GM18870 (cell line): ENCODE results near the gene SYCP1.
"Not testable (repeated sequence)": the region's sequence is repeated elsewhere in the genome, so short reads cannot be mapped to it uniquely, and the experiment has no call there.

ENCODE experiments used
- ATAC-seq: cut with Tn5 transposase; IDR thresholded peaks from one replicate; pipeline ENCODE4 v1.9.1; 2021; ENCODE audit warnings: moderate library complexity; ENCODE audit not compliant: unreplicated experiment

The SYCP1 gene

GRCh38 chr1:114854693-114855320, at the start of gene SYCP1:
Gene SYCP1 (plus strand): TSS chr1:114854863. CDS start chr1:114855465, 602 bp downstream.
- ATAC-seq = no peak

- no peak for ATAC-seq
Observed at GRCh38 chr1:114819869-114820268, 34.8 kb upstream of the SYCP1 start.

- no peak for ATAC-seq
Observed at GRCh38 chr1:114820392-114820791, 34.3 kb upstream of the SYCP1 start.

- no peak for ATAC-seq
Observed at GRCh38 chr1:114821978-114822377, 32.7 kb upstream of the SYCP1 start.

GRCh38 chr1:114828251-114828650, 26.4 kb upstream of the SYCP1 start:
- no peak for ATAC-seq

- not testable (repeated sequence) for ATAC-seq
Observed at GRCh38 chr1:114830075-114830474, 24.6 kb upstream of the SYCP1 start.

GRCh38 chr1:114831276-114831994, 23.2 kb upstream of the SYCP1 start:
- ATAC-seq = no peak

- no peak for ATAC-seq
Observed at GRCh38 chr1:114832057-114832456, 22.6 kb upstream of the SYCP1 start.

- no peak for ATAC-seq
Observed at GRCh38 chr1:114833421-114833820, 21.2 kb upstream of the SYCP1 start.

GRCh38 chr1:114844270-114844669, 10.4 kb upstream of the SYCP1 start:
- ATAC-seq = no peak

GRCh38 chr1:114853584-114853983, 1.1 kb upstream of the SYCP1 start:
- no peak for ATAC-seq

GRCh38 chr1:114861384-114861783, 6.7 kb downstream of the SYCP1 start:
- no peak for ATAC-seq

GRCh38 chr1:114892194-114892918, 37.7 kb downstream of the SYCP1 start:
- no peak for ATAC-seq

GRCh38 chr1:114896795-114897194, 42.1 kb downstream of the SYCP1 start:
- ATAC-seq = no peak

GRCh38 chr1:114901814-114902213, 47.2 kb downstream of the SYCP1 start:
- ATAC-seq = no peak

GRCh38 chr1:114902343-114902742, 47.7 kb downstream of the SYCP1 start:
- no peak for ATAC-seq

GRCh38 chr1:114903480-114903879, 48.8 kb downstream of the SYCP1 start:
- no peak for ATAC-seq

GRCh38 chr1:114915720-114916119, 61.1 kb downstream of the SYCP1 start:
- ATAC-seq = not testable (repeated sequence)

GRCh38 chr1:114926607-114927006, 71.9 kb downstream of the SYCP1 start:
- no peak for ATAC-seq

GRCh38 chr1:114927401-114927800, 72.7 kb downstream of the SYCP1 start:
- ATAC-seq = no peak

GRCh38 chr1:114956570-114956969, 101.9 kb downstream of the SYCP1 start:
- ATAC-seq = no peak

- ATAC-seq = no peak
Observed at GRCh38 chr1:114959423-114959822, 104.8 kb downstream of the SYCP1 start.
